NCI-H748 treated with DMSO at 0.1 percent for 48 hours (cell line): ENCODE results near the gene IRF1.
A peak's percentile ranks its signal among the peaks of the same experiment; 100 is the strongest.

Experiments used
- DNase-seq: peaks from one replicate; lab custom pipeline; 2025; lab: John Stamatoyannopoulos, UW

The IRF1 gene

DNA sequence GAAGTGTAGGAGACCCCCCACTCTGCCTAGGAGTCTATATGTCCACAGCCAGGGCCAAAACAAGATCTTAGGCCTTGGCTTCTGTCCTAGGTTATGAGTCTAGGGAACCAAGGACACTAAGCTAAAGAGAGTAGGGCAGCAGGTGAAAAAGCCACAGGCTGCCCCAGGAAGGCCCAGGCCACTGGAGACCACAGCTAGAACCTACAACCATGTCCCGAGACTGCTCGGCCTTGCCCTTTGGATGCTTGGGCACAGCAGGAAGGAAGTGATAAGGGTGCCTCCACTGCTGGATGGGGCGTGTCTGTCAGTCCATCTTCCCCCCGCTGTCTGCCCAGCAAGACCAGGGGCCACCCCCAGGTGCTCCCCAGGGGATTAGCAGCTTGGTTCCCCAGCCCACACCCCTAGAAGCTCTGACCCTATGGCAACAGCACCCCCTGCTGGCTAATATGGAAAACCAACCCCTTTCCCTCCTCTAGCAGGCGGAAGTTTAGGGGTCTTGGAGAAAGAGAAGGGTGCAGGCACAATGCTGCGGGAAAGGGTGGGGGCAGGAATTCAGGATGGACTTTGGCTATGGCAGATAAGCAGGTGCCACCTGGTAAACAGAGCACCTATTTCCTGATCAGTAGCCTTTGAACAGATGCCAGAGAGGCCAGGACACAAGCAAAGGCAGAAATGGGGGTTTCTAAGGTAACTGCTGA, 10.5 kb upstream of the IRF1 start:
- no peak for DNase-seq

GRCh38 chr5:132500244-132500930, 9.8 kb upstream of the IRF1 start:
- no peak for DNase-seq

DNA sequence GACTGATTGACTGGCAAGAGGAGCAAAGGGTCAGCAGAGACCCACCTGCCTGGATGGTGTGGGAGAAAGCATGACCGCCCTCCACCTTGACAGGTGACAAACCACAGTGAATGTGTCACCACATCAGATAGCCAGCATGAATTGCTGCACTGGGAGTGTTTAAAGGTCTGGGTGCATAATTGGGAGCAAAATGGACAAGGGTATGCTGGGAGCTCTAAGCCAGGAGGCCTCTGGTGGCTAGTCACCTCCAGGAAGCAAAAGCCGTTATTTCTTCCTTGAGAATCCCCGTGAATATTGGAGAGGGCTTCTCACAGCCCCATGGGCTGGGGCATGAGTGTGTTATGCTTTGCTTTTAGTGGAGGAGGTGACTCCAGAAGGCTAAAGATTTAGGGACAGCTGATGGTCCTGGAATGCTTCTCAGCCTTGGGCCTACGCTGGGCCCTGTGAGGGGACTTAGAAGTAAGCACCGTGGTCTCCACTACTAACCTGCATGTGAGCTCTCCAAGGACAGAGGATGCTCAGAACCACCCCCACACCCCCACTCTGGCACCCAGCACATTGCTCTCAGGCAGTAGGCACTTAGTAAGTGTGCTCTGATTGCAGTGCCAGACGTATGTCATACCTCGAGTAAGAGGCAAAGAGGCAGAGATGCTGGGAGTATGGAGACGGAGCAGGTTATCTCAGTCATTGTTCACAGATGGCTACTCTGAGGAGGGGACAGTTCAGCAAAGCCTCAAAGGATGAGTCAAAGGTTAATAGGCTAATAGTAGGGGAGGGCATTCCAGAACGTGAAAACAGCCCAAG, 9.1 kb upstream of the IRF1 start:
- DNase-seq = no peak

GRCh38 chr5:132498686-132499271, 8.2 kb upstream of the IRF1 start:
- no peak for DNase-seq

- DNase-seq = no peak
Measured at GRCh38 chr5:132498152-132498551, 7.6 kb upstream of the IRF1 start.

DNA sequence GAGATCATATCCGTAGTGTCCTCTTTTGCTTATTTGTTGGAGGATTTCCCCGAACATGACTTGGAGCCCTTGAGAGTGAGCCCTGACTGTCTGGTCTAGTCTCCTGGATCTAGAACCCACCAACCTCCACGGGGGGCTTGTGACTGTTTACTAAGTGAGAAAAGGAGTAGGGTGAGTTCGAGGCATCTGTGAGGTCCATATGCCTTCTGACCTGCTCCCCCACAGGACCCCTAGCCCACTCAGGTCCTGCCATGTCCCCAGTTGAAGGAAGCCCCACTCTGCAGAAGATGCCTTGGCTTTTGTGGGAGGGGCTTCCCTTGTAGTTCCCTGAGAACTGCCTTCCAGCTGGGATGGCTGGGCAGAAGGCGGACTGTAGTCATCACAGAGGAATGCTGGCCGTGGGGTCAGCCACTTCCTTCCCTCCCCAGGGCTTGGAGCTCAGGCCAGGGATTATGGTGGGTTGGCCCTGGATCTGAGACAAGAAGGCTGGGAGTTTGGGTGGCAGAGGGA, 7.0 kb upstream of the IRF1 start:
- no peak for DNase-seq

GRCh38 chr5:132496631-132497487, 6.3 kb upstream of the IRF1 start:
- DNase-seq = no peak

DNA sequence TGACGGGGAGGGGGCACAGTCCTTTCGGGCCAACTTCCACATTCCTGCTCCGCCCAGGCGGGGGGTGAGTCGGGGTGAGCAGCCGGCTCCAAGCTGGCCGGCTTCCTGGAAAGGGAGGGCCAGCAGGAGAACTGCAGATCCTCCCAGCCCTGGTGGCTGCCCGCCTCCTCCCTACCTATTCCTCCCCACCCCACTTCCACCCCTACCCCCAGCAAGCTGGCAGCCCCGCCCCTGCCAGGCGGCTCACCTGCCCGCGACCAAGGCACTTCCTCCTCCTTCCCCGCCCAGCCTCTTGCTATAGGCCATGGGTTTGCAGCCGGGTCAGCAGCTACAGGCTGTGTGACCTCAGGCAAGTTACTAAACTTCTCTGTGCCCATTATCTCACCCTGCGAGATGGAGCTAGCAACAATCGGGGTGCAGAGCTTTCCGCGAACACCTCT, 5.6 kb upstream of the IRF1 start:
- peak; percentile 79 for DNase-seq

DNA sequence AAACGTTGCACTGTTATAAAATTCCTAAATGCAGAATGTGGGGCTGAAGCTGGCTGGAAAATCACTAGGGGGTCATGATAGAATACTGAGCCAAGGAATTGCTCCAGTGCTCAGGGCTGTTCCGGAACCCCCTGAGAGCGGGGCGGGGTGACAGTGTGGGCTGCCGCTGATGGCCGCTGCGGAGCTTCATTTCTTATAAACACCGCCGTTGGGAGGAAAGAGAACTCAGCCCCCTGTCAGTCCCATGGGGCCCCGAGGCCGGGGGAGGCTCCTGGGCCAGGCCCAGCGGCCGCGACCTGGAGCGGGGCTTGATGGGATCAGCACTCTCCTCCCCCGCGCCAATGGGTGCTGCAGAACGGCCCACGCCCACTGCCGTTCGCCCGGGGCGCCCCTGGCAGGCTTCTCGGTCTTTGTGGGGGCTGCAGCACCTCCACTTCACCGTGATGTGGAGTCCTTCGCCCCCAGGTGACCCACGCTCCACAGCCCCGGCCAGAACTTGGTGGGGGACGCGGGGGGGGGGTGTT, 5.2 kb upstream of the IRF1 start:
- peak; percentile 36 for DNase-seq

GRCh38 chr5:132493821-132494220, 3.2 kb upstream of the IRF1 start:
- DNase-seq = no peak

DNA sequence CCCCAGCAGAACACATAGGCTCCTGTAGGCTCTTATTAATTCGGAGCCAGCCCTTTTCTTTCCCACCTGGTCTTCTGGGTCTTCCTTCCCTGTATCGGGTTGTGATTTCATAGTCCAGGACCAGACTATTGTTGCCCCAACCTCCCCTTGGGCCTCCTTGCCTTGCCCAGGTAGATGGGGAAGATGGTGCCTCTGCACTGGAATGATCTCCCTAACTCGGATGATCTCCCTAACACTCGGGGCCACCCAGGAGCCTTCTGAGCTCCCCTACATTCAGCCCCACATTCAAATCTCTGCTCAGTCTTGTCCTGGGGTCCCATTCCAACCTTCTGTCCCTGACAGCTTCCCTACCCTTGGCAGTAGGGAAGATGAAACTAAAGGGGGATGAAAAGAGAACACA, 2.7 kb upstream of the IRF1 start:
- DNase-seq = no peak

- no peak for DNase-seq
Measured at GRCh38 chr5:132492386-132493125, 2.0 kb upstream of the IRF1 start.

GRCh38 chr5:132491368-132492364, 1.1 kb upstream of the IRF1 start:
- no peak for DNase-seq

- no peak for DNase-seq
Measured at GRCh38 chr5:132489871-132490483, 596 bp downstream of the IRF1 start.

- no peak for DNase-seq
Measured at GRCh38 chr5:132489051-132489770, 1.4 kb downstream of the IRF1 start.

DNA sequence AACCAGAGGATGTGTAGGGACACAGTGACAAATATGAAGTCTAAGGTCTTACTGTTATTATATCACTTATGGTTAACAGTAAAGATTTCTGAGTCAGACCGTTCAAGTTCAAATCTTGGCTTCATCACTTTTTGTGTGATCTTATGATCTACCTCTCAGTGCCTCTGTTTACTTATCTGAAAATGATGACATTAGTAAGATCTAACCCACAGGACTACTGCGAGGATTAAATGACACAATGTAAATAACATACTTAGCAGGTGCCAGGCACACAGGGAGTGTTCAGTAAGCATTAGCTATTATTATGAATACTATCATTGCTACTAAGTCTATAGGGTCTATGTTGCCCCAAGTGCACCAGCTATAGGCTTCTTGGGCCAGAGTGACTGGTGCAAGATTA, 2.0 kb downstream of the IRF1 start:
- DNase-seq = peak; percentile 12

- DNase-seq = no peak
Measured at GRCh38 chr5:132487841-132488555, 2.6 kb downstream of the IRF1 start.
